Type B pancreatic cell (in vitro differentiated cells): Measurements from ENCODE around the gene ACOXL. TPM values are rescaled to one million over a fixed set of nuclear protein-coding genes. Genes with fewer than 3 reads are reported as not detected.

ENCODE experiments used
- DNase-seq: peaks from one replicate; pipeline ENCODE4 v3.0.0; 2021; ENCODE audit warnings: mixed read lengths; ENCODE audit not compliant: unreplicated experiment; ENCODE audit errors: extremely low spot score
- H3K27ac Mint-ChIP-seq: 2 replicates; pipeline ENCODE4 v1.8.0; 2021; ENCODE audit warnings: mild to moderate bottlenecking, mixed read lengths
- H3K27me3 Mint-ChIP-seq: 2 replicates; pipeline ENCODE4 v1.8.0; 2021; ENCODE audit warnings: mixed read lengths
- H3K36me3 Mint-ChIP-seq: 2 replicates; pipeline ENCODE4 v1.8.0; 2021; ENCODE audit warnings: mixed read lengths
- H3K4me1 Mint-ChIP-seq: one replicate; pipeline ENCODE4 v1.8.0; 2021; ENCODE audit warnings: mixed read lengths; ENCODE audit not compliant: unreplicated experiment
- H3K4me3 Mint-ChIP-seq: 2 replicates; pipeline ENCODE4 v1.8.0; 2021; ENCODE audit warnings: mild to moderate bottlenecking, mixed read lengths
- H3K9me3 Mint-ChIP-seq: 2 replicates; pipeline ENCODE4 v1.8.0; 2021; ENCODE audit warnings: mixed read lengths
- CTCF ChIP-seq: fragments of 200-600 bp; sonication (generic); conservative IDR thresholded peaks from 2 replicates; pipeline ENCODE4 v1.5.0; 2021; ENCODE audit warnings: antibody characterized with exemption, mild to moderate bottlenecking
- total RNA-seq: library from RNA; stranded (reverse); gene quantifications from 2 replicates; pipeline ENCODE4 v1.2.1, GENCODE V29; 2021; ENCODE audit warnings: low replicate concordance

ACOXL gene
- total RNA-seq, 1 donor from 2014 or later = 1.4 TPM

DNA sequence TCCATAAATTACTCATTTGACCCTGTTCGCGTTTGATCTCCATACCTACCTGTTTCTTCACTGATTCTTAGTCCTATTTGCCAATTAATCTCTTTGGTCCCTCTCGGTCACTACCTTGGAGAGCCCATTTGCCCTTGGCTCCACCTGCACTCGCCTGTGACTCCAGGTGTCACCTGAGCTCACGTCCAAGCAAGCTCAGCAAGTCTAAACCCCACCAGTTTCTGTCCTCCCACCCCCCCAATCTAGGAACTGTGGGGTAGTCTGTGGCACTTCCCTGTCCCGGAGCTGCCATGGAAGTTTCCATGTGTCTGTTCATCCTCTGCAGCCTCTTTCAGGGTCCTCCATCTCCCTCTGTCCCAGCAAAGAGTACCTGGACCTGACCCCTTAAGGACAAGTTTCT is 320.2 kb downstream of the ACOXL start:
- no peaks in the 10 kb centered on the region for H3K36me3 Mint-ChIP-seq
- no peak for DNase-seq
- H3K9me3 Mint-ChIP-seq = peaks cover 4% of the 10 kb centered on the region
- peaks cover 23% of the 10 kb centered on the region for H3K4me1 Mint-ChIP-seq
- no peak for TF ChIP-seq CTCF
- no peak overlapping the region for H3K4me3 Mint-ChIP-seq
- no peak overlapping the region for H3K27ac Mint-ChIP-seq
- peaks cover 20% of the 10 kb centered on the region for H3K27me3 Mint-ChIP-seq

DNA sequence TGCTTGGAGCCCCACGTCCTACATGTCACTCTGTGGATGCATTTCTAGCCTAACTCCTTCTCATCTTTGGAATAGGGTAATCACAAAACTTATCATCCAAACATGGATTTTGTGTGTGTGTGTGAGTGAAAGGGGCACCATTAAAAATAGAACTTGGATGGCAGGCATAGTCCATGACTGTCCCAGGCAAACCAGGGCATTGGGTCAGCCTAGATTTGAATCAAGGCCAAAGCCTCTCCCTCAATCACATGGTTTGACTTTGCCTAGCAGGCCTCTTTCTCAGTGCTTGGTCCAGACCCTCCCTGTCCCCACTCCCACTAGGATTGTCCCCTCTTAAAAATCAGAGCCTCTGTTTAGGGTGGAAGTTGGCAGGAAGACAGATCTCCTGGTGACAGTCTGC is 320.9 kb downstream of the ACOXL start:
- no peaks in the 10 kb centered on the region for H3K36me3 Mint-ChIP-seq
- no peak overlapping the region for H3K27ac Mint-ChIP-seq
- DNase-seq = no peak
- H3K4me3 Mint-ChIP-seq = no peak overlapping the region
- TF ChIP-seq CTCF = no peak
- no peaks in the 10 kb centered on the region for H3K9me3 Mint-ChIP-seq
- peaks cover 21% of the 10 kb centered on the region for H3K27me3 Mint-ChIP-seq
- H3K4me1 Mint-ChIP-seq = peaks cover 23% of the 10 kb centered on the region

DNA sequence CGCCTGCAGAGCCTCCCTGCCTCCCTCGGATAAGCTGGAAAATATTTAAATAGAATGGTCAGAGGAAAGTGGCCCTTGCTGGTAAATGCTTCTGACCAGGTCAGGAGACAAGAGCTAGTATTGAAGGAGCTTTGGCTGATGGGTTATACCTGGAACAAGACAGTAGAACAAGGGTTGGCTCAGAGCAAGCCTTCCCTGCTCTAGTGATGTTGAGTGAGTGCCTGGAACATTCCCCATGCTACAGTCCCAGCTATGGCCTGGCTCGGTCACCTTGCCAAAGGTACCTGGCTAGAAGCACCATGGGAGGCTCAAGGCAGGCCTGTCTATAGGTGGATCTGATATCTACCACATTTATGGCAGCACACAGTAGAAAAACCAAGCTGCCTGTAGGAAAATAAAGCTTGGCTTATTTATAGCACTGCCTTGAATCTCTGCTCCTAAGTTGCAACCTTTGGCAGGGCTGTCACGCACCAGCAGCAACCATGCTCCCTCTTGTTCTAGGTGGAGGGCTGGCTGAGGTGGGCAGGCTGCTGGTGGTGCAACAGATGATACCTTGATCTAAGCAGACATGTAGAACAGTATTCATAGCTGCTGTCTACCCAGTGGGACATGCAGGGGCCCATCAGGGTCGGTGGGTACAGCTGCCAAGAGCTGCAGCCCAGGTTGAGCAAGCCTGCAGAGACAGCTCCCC is 321.6 kb downstream of the ACOXL start:
- Mint-ChIP-seq H3K9me3 (no peaks in the 10 kb centered on the region), H3K4me3 (no peak overlapping the region), H3K27me3 (peaks cover 16% of the 10 kb centered on the region), H3K27ac (no peak overlapping the region), H3K4me1 (peaks cover 21% of the 10 kb centered on the region), H3K36me3 (no peaks in the 10 kb centered on the region)
- no peak for DNase-seq
- no peak for TF ChIP-seq CTCF

GRCh38 chr2:111054791-111055691 is 322.7 kb downstream of the ACOXL start:
- H3K4me3 Mint-ChIP-seq = no peak overlapping the region

DNA sequence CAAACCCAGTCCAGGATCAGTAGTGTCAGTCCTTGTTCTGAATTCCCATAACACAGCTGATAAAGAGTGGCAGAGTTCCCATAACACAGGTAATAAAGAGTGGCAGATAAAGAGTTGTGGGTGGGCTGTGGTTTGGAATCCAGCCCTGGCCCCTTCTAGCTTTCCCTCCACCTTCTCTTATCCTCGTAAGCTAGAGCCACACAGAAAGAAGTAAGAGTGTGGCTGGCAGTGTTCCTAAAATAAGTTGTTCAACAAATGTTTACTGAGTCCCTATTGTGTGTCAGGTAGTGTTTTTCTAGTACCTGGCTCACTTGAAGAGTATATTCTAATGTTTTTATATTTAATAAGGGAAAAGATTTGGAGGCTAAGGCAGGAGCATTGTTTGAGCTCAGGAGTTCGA is 323.4 kb downstream of the ACOXL start:
- Mint-ChIP-seq H3K36me3 (no peaks in the 10 kb centered on the region), H3K27me3 (peaks cover 13% of the 10 kb centered on the region), H3K4me1 (peaks cover 5% of the 10 kb centered on the region), H3K4me3 (no peak overlapping the region), H3K27ac (no peak overlapping the region), H3K9me3 (peaks cover 2% of the 10 kb centered on the region)
- TF ChIP-seq CTCF = no peak
- DNase-seq = no peak

More at GRCh38 chr2:111054791-111055691, 322.7 kb downstream of the ACOXL start:
- H3K9me3 Mint-ChIP-seq = no peaks in the 10 kb centered on the region
- H3K27ac Mint-ChIP-seq = no peak overlapping the region
- DNase-seq = no peak
- TF ChIP-seq CTCF = no peak
- H3K36me3 Mint-ChIP-seq = no peaks in the 10 kb centered on the region
- H3K4me1 Mint-ChIP-seq = peaks cover 11% of the 10 kb centered on the region
- peaks cover 13% of the 10 kb centered on the region for H3K27me3 Mint-ChIP-seq
